Suprapubic skin (tissue), 4 donors: Measurements from ENCODE around the gene ZNF646.
A peak's percentile ranks its signal among the peaks of the same experiment; 100 is the strongest.

Experiments
- EP300 ChIP-seq: sonication (generic); formaldehyde crosslinking; IDR thresholded peaks from one replicate; pipeline ENCODE4 v1.6.1; 2017; ENCODE audit warnings: antibody characterized with exemption
- POLR2AphosphoS5 ChIP-seq, 3 donors: sonication (generic); formaldehyde crosslinking; IDR thresholded peaks; one replicate each; pipeline ENCODE4 v1.6.1; 2017; ENCODE audit warnings: antibody characterized with exemption in 3 of 3
- TF ChIP-seq, protein P1 (sequence below), 2 donors: fragments of 200-600 bp in 1 of 2; fragments of 450-650 bp in 1 of 2; sonication (generic) in 1 of 2; IDR thresholded peaks; one replicate each; pipeline ENCODE4 v1.5.1; 2016 to 2019; ENCODE audit warnings: antibody characterized with exemption in 2 of 2, mild to moderate bottlenecking in 1 of 2, moderate library complexity in 1 of 2

DNA sequence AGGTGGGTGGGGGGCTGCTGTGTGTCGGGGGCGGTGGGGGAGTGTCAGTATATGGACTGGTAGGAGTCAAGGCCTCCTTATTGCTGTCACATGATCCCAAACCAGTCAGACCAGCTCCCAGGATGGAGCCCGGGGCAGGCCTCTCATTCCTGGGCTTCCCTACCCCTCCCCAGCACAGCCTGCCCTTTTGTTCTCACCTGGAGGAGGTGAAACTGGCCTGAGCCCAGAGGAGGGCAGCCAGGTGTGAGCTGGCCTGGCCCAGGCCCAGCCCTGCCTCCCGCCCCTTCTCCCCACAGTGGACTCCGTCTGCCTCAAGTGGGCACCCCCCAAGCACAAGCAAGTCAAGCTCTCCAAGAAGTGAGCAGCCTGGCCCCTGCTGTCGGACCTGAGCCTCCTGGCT lies 56.7 kb downstream of the ZNF646 start:
- TF ChIP-seq EP300 (no peak), POLR2AphosphoS5 (IDR thresholded peaks at IDR 0.05) (peak in 1 of 3 donors; percentile 12)
- TF ChIP-seq, protein P1, sequence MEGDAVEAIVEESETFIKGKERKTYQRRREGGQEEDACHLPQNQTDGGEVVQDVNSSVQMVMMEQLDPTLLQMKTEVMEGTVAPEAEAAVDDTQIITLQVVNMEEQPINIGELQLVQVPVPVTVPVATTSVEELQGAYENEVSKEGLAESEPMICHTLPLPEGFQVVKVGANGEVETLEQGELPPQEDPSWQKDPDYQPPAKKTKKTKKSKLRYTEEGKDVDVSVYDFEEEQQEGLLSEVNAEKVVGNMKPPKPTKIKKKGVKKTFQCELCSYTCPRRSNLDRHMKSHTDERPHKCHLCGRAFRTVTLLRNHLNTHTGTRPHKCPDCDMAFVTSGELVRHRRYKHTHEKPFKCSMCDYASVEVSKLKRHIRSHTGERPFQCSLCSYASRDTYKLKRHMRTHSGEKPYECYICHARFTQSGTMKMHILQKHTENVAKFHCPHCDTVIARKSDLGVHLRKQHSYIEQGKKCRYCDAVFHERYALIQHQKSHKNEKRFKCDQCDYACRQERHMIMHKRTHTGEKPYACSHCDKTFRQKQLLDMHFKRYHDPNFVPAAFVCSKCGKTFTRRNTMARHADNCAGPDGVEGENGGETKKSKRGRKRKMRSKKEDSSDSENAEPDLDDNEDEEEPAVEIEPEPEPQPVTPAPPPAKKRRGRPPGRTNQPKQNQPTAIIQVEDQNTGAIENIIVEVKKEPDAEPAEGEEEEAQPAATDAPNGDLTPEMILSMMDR (IDR thresholded peaks at IDR 0.05): no peak
